ENCODE results near the gene ARFIP1. TPM values are rescaled to one million over a fixed set of nuclear protein-coding genes. Genes with fewer than 3 reads are reported as not detected.

Gene ARFIP1
- total RNA-seq, 4 donors from 2014 or later = 27.3 to 44.0 (median 39.2) TPM

DNA sequence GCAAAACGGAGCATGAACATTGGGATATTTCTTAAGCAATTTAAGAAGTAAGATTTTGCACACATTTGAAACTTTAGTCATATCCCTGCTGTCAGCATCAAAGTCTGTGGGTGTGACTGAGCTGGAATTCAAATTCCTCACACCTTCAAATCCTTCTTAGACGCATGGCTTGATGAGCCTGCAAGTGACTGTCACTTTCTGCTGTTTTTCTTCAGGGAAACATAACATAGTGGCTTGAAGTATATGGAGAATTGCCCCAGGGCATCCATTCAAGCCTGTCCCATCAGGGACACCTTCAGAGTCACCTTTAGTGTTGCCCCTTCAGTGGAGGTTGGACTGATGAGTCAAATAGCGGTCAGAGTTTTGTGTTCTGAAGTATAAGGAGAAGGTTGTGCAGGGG lies 173.8 kb downstream of the ARFIP1 start:
- 85 to 87% methylated on average over 3 of the region's 3 CpGs for WGBS, 2 donors
- DNase-seq (ENCODE audit: low spot score in 2 of 2) = no peak
- no peak overlapping the region for H3K27ac ChIP-seq
- no peak overlapping the region for H3K4me3 ChIP-seq
- H3K36me3 ChIP-seq = peaks cover 0 to 14% (median 0%) of the 10 kb centered on the region in 3 donors
- peaks cover 0 to 25% (median 11%) of the 10 kb centered on the region in 4 donors for H3K4me1 ChIP-seq
- no peak for TF ChIP-seq EP300 (IDR thresholded peaks at IDR 0.05)
- TF ChIP-seq, protein P1, sequence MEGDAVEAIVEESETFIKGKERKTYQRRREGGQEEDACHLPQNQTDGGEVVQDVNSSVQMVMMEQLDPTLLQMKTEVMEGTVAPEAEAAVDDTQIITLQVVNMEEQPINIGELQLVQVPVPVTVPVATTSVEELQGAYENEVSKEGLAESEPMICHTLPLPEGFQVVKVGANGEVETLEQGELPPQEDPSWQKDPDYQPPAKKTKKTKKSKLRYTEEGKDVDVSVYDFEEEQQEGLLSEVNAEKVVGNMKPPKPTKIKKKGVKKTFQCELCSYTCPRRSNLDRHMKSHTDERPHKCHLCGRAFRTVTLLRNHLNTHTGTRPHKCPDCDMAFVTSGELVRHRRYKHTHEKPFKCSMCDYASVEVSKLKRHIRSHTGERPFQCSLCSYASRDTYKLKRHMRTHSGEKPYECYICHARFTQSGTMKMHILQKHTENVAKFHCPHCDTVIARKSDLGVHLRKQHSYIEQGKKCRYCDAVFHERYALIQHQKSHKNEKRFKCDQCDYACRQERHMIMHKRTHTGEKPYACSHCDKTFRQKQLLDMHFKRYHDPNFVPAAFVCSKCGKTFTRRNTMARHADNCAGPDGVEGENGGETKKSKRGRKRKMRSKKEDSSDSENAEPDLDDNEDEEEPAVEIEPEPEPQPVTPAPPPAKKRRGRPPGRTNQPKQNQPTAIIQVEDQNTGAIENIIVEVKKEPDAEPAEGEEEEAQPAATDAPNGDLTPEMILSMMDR (IDR thresholded peaks at IDR 0.05) = no peak
- no peak for TF ChIP-seq POLR2A (IDR thresholded peaks at IDR 0.05)
- H3K9me3 ChIP-seq = no peaks in the 10 kb centered on the region
- H3K27me3 ChIP-seq = no peaks in the 10 kb centered on the region

DNA sequence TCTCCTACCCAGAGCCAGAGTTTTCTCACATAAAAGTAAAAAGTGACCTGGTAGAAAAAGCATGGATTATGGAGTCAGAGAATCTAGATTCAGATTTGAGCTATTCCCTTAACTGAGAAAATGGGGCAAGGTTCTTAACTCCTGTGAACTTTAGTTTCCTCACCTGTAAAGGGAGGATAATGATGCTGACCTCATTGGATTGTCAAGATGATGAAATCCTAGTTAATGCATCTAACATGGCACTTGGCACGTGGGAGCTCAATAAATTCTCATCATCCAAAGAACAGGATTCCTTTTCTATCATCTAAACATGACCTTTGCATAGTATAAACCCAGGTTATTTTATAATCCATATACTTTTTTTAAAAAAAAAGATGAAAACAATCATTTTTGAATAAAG lies 175.0 kb downstream of the ARFIP1 start:
- no peak overlapping the region for H3K27ac ChIP-seq
- peaks cover 0 to 25% (median 10%) of the 10 kb centered on the region in 4 donors for H3K4me1 ChIP-seq
- H3K4me3 ChIP-seq = no peak overlapping the region
- DNase-seq (ENCODE audit: low spot score in 2 of 2) = no peak
- no peaks in the 10 kb centered on the region for H3K27me3 ChIP-seq
- H3K36me3 ChIP-seq = peaks cover 0 to 14% (median 0%) of the 10 kb centered on the region in 3 donors
- 76 to 94% methylated on average over 1 of the region's 1 CpG for WGBS, 2 donors
- TF ChIP-seq EP300 (IDR thresholded peaks at IDR 0.05) (no peak), POLR2A (IDR thresholded peaks at IDR 0.05) (no peak)
- TF ChIP-seq, protein P1 (IDR thresholded peaks at IDR 0.05) = no peak
- no peaks in the 10 kb centered on the region for H3K9me3 ChIP-seq

DNA sequence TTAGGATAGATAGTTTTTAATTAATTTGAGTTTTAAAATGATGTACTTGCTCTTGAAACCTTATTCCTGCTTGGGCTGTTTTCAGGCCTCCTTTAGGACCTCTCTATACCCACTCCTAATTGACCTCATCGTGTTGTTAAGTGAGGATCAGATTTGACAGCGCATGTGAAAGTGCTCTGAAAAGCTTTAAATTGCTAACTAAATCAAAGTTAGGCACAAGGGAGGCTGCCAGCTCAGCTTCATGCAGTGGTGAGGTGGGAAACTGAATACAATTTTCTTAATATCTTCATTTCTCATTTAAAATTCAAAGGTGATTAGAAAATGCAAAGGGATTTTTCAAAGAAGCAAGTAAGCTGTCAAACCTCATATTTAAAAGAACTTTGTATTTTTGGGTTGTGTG lies 176.4 kb downstream of the ARFIP1 start:
- no peak for TF ChIP-seq EP300 (IDR thresholded peaks at IDR 0.05)
- Histone ChIP-seq H3K27me3 (no peaks in the 10 kb centered on the region), H3K27ac (peak overlapping the region in 3 of 4 donors; percentile 20 to 71 (median 67)), H3K36me3 (peaks cover 0 to 14% (median 0%) of the 10 kb centered on the region in 3 donors), H3K4me1 (peaks cover 0 to 32% (median 9%) of the 10 kb centered on the region in 4 donors), H3K9me3 (no peaks in the 10 kb centered on the region), H3K4me3 (no peak overlapping the region)
- WGBS, 2 donors = 65 to 72% methylated on average over 2 of the region's 2 CpGs
- DNase-seq (ENCODE audit: low spot score in 2 of 2) = no peak

DNA sequence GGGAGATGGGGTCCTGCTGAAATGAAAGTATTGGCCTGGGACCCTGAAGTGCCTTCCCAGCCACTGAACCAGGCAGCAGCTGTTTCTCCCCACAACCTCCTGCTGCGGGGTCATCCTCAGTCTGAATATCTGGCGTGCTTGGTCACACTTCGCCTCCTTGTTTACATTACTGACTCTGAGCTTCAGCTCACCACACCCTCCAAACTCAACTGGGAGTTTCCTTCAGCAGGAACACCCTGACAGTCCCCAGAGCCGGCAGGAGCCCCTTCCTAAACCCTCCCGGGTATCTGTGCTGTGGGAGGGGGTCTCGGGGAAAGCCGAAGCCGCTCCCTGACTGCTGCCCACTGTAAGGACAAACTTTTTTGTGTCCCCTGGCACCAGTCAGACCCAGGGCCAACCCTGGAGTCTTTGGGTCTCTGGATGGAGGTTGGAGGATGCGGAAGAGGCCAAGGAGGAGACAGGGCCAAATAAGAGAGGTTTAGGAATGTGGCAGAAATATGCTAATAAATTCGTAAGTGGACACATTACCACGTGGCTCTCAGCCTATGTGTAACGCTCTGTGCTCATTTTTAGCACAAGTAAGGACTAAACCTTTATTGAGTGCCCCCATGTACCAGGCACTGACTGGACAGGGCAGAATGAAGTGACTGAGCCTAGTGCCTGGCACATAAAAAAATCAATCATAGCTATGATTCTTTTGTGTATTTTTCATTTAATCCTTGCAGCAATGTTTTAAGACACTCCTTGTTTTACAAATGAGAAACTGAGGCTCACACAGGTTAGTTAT lies 177.1 kb downstream of the ARFIP1 start:
- Histone ChIP-seq H3K27ac (peak overlapping the region in 3 of 4 donors; percentile 20 to 71 (median 67)), H3K4me3 (no peak overlapping the region), H3K27me3 (no peaks in the 10 kb centered on the region), H3K36me3 (peaks cover 0 to 14% (median 0%) of the 10 kb centered on the region in 3 donors), H3K9me3 (no peaks in the 10 kb centered on the region), H3K4me1 (peaks cover 0 to 39% (median 9%) of the 10 kb centered on the region in 4 donors)
- TF ChIP-seq, protein P1 (IDR thresholded peaks at IDR 0.05) = no peak
- TF ChIP-seq POLR2A (IDR thresholded peaks at IDR 0.05) (no peak), EP300 (IDR thresholded peaks at IDR 0.05) (no peak)
- WGBS, 2 donors = 58 to 61% methylated on average over 12 of the region's 12 CpGs
- DNase-seq (ENCODE audit: low spot score in 2 of 2) = no peak

DNA sequence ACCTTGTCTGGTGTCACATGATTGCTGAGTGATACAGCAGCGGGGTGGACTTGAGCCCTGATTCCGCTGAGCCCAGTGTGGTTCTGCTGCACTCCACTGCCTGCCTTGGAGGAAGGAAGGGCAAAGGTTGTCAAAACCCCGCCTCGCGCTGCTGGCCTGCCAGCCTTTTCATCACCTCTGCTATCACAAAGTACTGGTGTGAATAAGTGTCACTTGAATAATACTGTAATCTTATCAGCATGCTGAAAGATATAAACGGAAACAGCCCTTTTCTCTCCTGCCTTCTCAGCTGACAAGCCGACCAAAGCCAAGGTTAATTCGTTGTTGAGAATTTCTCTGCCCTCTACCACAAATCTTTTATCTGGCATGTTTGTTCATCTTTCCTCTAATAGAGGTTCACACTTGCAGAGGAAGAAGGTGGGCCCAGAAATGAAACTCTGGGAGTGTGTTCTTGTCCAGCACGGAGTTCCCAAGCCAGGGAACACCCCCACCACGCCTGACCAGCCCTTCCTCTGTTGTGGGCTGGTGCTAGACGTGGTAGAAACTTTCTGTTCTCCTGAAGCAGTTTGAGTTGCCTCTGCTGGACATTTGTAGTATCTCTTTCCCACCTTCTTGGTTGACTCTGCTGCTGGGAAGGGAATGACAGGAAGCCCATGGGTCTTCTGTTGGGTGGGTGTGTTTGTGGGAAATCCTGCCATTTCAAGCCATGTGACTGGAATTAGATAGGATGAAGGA lies 177.8 kb downstream of the ARFIP1 start:
- H3K27me3 ChIP-seq = no peaks in the 10 kb centered on the region
- 38 to 56% methylated on average over 11 of the region's 11 CpGs for WGBS, 2 donors
- peaks cover 0 to 46% (median 9%) of the 10 kb centered on the region in 4 donors for H3K4me1 ChIP-seq
- no peaks in the 10 kb centered on the region for H3K9me3 ChIP-seq
- H3K27ac ChIP-seq = peak overlapping the region in 3 of 4 donors; percentile 20 to 71 (median 67)
- no peak overlapping the region for H3K4me3 ChIP-seq
- TF ChIP-seq POLR2A (IDR thresholded peaks at IDR 0.05) = no peak
- no peak for TF ChIP-seq EP300 (IDR thresholded peaks at IDR 0.05)
- TF ChIP-seq, protein P1 (IDR thresholded peaks at IDR 0.05) = no peak
- DNase-seq (ENCODE audit: low spot score in 2 of 2) = no peak
- H3K36me3 ChIP-seq = peaks cover 0 to 14% (median 0%) of the 10 kb centered on the region in 3 donors
